Body of pancreas (tissue), 4 donors: ENCODE data around the gene NF2.

ENCODE experiments used
- CTCF ChIP-seq, 7 experiments: fragments of 450-650 bp in 4 of 7; fragments of 200-600 bp in 3 of 7; sonication (generic) in 3 of 7; IDR thresholded peaks; one replicate each; pipeline ENCODE4 v1.5.1; 2016 to 2019; ENCODE audit warnings: antibody characterized with exemption in 7 of 7
- POLR2A ChIP-seq, 3 donors: fragments of 450-650 bp; IDR thresholded peaks; one replicate each; pipeline ENCODE4 v1.6.1; 2016; ENCODE audit warnings: antibody characterized with exemption in 3 of 3, mild to moderate bottlenecking in 2 of 3

- TF ChIP-seq POLR2A (IDR thresholded peaks at IDR 0.05) (no peak), CTCF (IDR thresholded peaks at IDR 0.05) (no peak)
Measured at GRCh38 chr22:29747832-29748231, 144.4 kb downstream of the NF2 start.
